Progenitor cell of endocrine pancreas (in vitro differentiated cells): ENCODE measurements around the gene SLC26A5. TPM values are rescaled to one million over a fixed set of nuclear protein-coding genes. Genes with fewer than 3 reads are reported as not detected.

Experiments used
- DNase-seq: peaks from one replicate; pipeline ENCODE4 v3.0.0; 2021; ENCODE audit warnings: low spot score; ENCODE audit not compliant: unreplicated experiment
- H3K27ac Mint-ChIP-seq: 2 replicates; pipeline ENCODE4 v1.8.0; 2021; ENCODE audit warnings: mild to moderate bottlenecking, moderate library complexity, mixed read lengths
- H3K27me3 Mint-ChIP-seq: 2 replicates; pipeline ENCODE4 v1.8.0; 2021; ENCODE audit warnings: mixed read lengths
- H3K36me3 Mint-ChIP-seq: 2 replicates; pipeline ENCODE4 v1.8.0; 2022; ENCODE audit warnings: mixed read lengths; ENCODE audit not compliant: insufficient read depth
- H3K4me1 Mint-ChIP-seq: 2 replicates; pipeline ENCODE4 v1.8.0; 2021; ENCODE audit warnings: low read depth, mixed read lengths
- H3K4me3 Mint-ChIP-seq: 2 replicates; pipeline ENCODE4 v1.8.0; 2021; ENCODE audit warnings: low read depth, mild to moderate bottlenecking, moderate library complexity, mixed read lengths
- H3K9me3 Mint-ChIP-seq: 2 replicates; pipeline ENCODE4 v1.8.0; 2021; ENCODE audit warnings: low read depth, mixed read lengths
- total RNA-seq: library from RNA; stranded (reverse); gene quantifications from 2 replicates; pipeline ENCODE4 v1.2.1, GENCODE V29; 2021
- TF ChIP-seq, protein P1 (sequence below): fragments of 200-600 bp; sonication (generic); IDR thresholded peaks from one replicate; pipeline ENCODE4 v1.5.0; 2021; ENCODE audit warnings: antibody characterized with exemption, mild to moderate bottlenecking; ENCODE audit not compliant: unreplicated experiment

SLC26A5 gene
- total RNA-seq, 1 donor from 2014 or later, result 0.17 TPM

DNA sequence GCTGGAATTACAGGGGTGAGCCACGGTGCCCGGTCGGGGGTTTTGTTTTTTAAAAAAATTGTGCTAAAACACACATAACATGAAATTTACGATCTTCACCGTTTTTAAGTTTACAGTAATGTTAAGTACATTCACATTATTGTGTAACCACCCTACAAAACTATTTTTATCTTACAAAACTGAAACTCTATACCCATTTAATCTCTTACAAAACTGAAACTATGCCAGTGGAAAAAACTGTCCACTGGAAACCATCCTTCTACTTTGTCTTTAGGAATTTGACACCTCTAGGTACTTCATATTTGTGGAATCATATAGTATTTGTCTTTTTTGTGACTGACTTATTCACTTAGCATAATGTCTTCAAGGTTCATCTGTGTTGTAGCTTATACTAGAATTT lies 99.6 kb downstream of the SLC26A5 start:
- Mint-ChIP-seq H3K27ac (no peak overlapping the region), H3K27me3 (no peaks in the 10 kb centered on the region), H3K36me3 (peaks cover 5% of the 10 kb centered on the region), H3K4me1 (peaks cover 18% of the 10 kb centered on the region), H3K9me3 (no peaks in the 10 kb centered on the region), H3K4me3 (peak overlapping the region; percentile 99)
- TF ChIP-seq, protein P1, sequence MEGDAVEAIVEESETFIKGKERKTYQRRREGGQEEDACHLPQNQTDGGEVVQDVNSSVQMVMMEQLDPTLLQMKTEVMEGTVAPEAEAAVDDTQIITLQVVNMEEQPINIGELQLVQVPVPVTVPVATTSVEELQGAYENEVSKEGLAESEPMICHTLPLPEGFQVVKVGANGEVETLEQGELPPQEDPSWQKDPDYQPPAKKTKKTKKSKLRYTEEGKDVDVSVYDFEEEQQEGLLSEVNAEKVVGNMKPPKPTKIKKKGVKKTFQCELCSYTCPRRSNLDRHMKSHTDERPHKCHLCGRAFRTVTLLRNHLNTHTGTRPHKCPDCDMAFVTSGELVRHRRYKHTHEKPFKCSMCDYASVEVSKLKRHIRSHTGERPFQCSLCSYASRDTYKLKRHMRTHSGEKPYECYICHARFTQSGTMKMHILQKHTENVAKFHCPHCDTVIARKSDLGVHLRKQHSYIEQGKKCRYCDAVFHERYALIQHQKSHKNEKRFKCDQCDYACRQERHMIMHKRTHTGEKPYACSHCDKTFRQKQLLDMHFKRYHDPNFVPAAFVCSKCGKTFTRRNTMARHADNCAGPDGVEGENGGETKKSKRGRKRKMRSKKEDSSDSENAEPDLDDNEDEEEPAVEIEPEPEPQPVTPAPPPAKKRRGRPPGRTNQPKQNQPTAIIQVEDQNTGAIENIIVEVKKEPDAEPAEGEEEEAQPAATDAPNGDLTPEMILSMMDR, result no peak
- DNase-seq, result no peak

DNA sequence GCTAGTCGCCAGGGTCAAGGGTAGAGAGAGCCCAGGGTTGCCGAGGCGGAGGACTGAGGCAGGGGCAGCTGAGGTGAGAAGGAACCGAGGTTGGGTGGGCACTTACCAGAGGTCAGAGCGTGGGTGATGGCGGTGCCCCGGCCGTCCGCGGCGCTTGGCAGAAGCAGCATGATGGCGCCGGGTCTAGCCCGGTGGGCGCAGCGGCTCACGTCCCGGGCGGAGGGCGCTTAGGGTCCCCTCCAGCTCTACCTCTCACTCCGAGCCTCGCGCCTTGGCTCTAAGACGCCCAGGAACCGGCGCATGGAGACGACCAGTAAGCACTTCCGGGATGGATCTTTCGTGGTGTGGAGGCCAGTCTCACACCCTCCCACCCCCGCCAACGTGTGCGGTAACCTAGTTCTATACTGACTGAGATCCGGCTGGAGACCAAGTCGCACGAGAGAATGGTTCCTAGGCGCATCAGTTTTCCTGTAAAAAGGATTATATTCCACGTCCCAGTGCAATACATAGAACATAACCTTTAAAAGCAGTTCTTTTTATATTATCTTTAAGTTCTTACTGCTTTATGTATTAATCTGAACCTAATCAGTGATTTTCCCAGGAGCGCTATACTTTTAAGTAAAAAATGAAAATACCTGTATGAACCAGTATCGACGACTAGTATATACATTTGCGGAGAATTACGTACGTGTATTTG lies 101.4 kb downstream of the SLC26A5 start, which contains the start of gene DNAJC2:
TSS of gene DNAJC2 (minus strand) at position 315 of the 697 bp plus-strand sequence. CDS start at position 170, 145 bp downstream.
- Mint-ChIP-seq H3K4me3 (peak within 1 kb of the TSS; percentile 93), H3K27ac (peak within 1 kb of the TSS; percentile 98), H3K4me1 (peaks cover 14% of the 10 kb centered on the region), H3K27me3 (no peaks in the 10 kb centered on the region), H3K36me3 (peaks cover 8% of the 10 kb centered on the region), H3K9me3 (no peaks in the 10 kb centered on the region)
- TF ChIP-seq, protein P1, result no peak
- DNase-seq, result peak; percentile 58

DNA sequence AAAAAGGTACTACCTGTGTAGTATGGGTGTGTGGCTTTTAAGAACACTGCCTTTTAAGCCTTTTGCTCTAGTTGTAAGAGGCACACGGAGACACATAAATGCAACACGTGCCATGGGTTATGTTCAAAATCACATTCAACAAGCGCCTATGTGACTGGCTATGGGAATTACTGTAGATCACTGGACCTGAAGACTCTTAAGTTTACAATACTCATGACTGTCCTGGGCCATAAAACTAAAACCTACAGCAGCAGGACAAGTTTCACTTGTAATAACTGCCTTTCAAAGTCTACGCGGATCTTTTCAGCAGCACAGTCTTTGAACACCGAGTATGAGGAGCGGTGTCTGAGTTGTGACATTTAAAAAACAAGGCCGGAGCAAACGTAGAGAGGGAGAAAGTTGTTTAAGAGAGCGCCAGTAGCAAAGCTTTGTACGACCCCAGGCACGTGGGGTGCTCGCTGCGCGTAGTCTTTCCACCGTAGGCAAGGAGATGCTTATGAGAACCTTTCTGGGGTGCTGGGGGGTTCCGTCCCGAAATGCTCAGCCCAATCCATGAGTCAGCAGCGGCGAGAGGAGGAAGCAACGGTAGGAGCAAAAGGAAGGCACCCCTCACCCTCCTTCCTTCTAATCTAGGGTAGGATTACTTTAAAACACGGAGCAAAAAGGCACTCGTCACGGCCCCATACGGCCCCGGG lies 102.1 kb downstream of the SLC26A5 start:
- H3K4me3 Mint-ChIP-seq, result peak overlapping the region; percentile 93
- H3K27ac Mint-ChIP-seq, result peak overlapping the region; percentile 98
- H3K9me3 Mint-ChIP-seq, result no peaks in the 10 kb centered on the region
- TF ChIP-seq, protein P1, result no peak
- H3K27me3 Mint-ChIP-seq, result no peaks in the 10 kb centered on the region
- H3K36me3 Mint-ChIP-seq, result peaks cover 14% of the 10 kb centered on the region
- DNase-seq, result no peak
- H3K4me1 Mint-ChIP-seq, result peaks cover 10% of the 10 kb centered on the region

DNA sequence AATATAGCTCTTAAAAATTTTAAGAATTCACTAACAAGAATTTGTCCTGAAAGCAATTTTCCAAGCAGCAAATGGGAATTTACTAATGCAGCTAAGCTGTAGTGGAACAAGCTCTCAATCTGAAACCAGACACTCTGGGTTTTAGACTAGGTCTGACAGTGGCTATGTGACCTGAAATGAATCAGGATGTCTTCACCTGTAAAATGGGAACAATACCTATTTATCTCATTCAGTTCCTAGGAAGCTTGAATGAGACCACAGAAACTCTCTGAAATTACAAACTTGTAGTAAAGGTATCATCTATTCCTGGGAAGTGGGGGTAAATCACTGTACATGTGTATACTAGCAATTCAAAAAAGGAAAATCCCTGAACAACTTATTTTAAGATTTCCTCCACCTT lies 102.7 kb downstream of the SLC26A5 start:
- no peak for DNase-seq
- no peaks in the 10 kb centered on the region for H3K27me3 Mint-ChIP-seq
- H3K36me3 Mint-ChIP-seq, result peaks cover 14% of the 10 kb centered on the region
- H3K27ac Mint-ChIP-seq, result peak overlapping the region; percentile 98
- TF ChIP-seq, protein P1, result no peak
- peak overlapping the region; percentile 93 for H3K4me3 Mint-ChIP-seq
- H3K9me3 Mint-ChIP-seq, result no peaks in the 10 kb centered on the region
- H3K4me1 Mint-ChIP-seq, result peaks cover 7% of the 10 kb centered on the region

DNA sequence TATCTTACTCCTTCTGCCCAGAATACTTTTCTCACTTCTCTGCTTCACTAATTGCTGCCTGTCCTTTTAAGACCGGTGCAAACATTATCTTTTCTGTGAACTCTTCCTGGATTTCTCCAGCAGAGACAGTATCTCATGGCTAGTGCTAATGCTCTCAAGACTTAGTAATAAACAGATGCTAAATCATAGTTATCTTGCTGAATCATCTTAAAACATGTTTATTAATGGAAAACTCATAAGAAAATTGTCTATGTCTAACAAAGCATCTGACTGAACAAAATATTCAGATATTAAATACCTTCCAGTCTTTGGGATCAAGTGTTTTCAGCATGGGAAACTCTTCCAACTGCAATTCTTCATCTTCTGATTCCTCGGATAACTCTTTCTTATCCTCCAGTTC lies 104.5 kb downstream of the SLC26A5 start:
- Mint-ChIP-seq H3K27ac (no peak overlapping the region), H3K36me3 (peaks cover 21% of the 10 kb centered on the region), H3K4me3 (no peak overlapping the region), H3K27me3 (no peaks in the 10 kb centered on the region), H3K9me3 (no peaks in the 10 kb centered on the region), H3K4me1 (peaks cover 1% of the 10 kb centered on the region)
- no peak for DNase-seq
- TF ChIP-seq, protein P1, result no peak
